ENCODE measurements around the gene ZNF200. TPM values are rescaled to one million over a fixed set of nuclear protein-coding genes. Genes with fewer than 3 reads are reported as not detected.
"Not testable (repeated sequence)": the region's sequence is repeated elsewhere in the genome, so short reads cannot be mapped to it uniquely, and the experiment has no call there.

ZNF200 gene
- total RNA-seq, 2 experiments from 2014 or later = 13.7 to 18.4 TPM

DNA sequence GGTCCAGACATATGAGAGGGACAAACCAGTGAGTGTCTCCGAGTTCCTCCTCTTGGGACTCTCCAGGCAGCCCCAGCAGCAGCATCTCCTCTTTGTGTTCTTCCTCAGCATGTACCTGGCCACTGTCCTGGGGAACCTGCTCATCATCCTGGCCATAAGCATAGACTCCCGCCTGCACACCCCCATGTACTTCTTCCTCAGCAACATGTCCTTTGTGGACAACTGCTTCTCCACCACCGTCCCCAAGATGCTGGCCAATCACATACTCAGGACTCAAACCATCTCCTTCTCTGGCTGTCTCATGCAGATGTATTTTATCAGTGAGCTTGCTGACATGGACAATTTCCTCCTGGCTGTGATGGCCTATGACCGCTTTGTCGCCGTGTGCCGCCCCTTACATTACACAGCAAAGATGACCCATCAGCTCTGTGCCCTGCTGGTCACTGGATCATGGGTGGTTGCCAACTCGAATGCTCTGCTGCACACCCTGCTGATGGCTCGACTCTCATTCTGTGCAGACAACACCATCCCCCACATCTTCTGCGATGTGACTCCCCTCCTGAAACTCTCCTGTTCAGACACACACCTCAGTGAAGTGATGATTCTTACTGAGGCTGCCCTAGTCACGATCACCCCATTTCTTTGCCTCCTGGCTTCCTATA is 19.2 kb downstream of the ZNF200 start:
- Mint-ChIP-seq H3K4me1 (ENCODE audit: low read depth) (peaks cover 39% of the 10 kb centered on the region), H3K27me3 (ENCODE audit: low read depth) (no peaks in the 10 kb centered on the region), H3K9me3 (ENCODE audit: insufficient read depth) (peaks cover 23% of the 10 kb centered on the region), H3K27ac (peak overlapping the region; percentile 97), H3K36me3 (ENCODE audit: low read depth) (peaks cover 41% of the 10 kb centered on the region), H3K4me3 (peak overlapping the region; percentile 24)
- POLR2A ChIA-PET = interaction anchor here (0.6 to 2.7 kb wide), 9 partner anchors 19 to 294 kb away, joined by 3 to 16 read pairs (median 3); partner anchors contain the start of genes ZNF174, ZNF200, ZSCAN10 and ZSCAN32
- DNase-seq = no peak
- CTCF ChIA-PET = interaction anchor here (0.9 kb wide), 2 partner anchors 19 to 42 kb away, joined by 3 read pairs; partner anchors contain the start of gene ZNF200
- ATAC-seq = peak; percentile 32

DNA sequence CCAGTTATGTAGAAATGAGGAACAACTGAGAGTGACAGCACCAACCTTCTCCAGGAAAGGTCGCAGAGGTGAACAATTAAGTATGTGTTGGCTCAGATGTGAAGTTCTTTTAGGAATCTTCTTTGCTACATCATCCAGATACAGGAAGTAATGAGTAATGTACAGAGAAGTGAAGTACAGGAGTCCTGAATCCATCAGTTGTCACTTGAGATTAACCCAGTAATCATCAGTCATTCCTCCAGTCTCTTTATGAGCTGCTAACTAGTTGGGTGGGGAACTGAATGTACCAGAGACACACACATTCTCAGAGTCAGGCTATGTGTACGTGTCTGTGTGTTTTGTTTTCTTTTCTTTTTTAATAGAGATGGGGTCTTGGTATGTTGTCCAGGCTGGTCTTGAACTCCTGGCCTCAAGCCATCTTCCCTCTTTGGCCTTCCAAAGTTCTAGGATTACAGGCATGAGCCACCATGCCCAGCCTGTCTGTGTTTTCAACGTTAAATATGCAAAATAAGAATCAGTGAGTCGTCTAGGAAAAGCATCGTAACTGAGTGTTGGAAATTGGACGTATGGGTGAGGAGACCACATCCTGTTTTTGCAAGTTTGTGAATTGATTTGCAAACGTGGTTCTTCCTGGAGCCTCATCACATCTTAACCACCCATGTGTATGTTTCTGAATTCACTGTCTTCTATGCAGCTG is 19.9 kb downstream of the ZNF200 start:
- ChIA-PET CTCF (interaction anchor here (0.9 kb wide), 2 partner anchors 20 to 41 kb away, joined by 3 read pairs; partner anchors contain the start of gene ZNF200), POLR2A (interaction anchor here (0.6 to 2.7 kb wide), 8 partner anchors 19 to 294 kb away, joined by 3 to 16 read pairs (median 4); partner anchors contain the start of genes ZNF174, ZNF200, ZSCAN10 and ZSCAN32)
- Mint-ChIP-seq H3K9me3 (ENCODE audit: insufficient read depth) (peaks cover 27% of the 10 kb centered on the region), H3K27me3 (ENCODE audit: low read depth) (no peaks in the 10 kb centered on the region), H3K36me3 (ENCODE audit: low read depth) (peaks cover 41% of the 10 kb centered on the region), H3K27ac (peak overlapping the region; percentile 97), H3K4me3 (peak overlapping the region; percentile 24), H3K4me1 (ENCODE audit: low read depth) (peaks cover 39% of the 10 kb centered on the region)
- DNase-seq (peak; percentile 69), ATAC-seq (peak; percentile 84)

- ChIA-PET CTCF (interaction anchor here (0.7 kb wide), 1 partner anchor 81 kb away, joined by 3 read pairs; no protein-coding TSS in a partner anchor), POLR2A (no interaction called here)
- H3K36me3 Mint-ChIP-seq (ENCODE audit: low read depth) = peaks cover 34% of the 10 kb centered on the region
- H3K4me1 Mint-ChIP-seq (ENCODE audit: low read depth) = peaks cover 33% of the 10 kb centered on the region
- H3K4me3 Mint-ChIP-seq = no peak overlapping the region
- DNase-seq (no peak), ATAC-seq (no peak)
- H3K27ac Mint-ChIP-seq = no peak overlapping the region
- H3K27me3 Mint-ChIP-seq (ENCODE audit: low read depth) = no peaks in the 10 kb centered on the region
- H3K9me3 Mint-ChIP-seq (ENCODE audit: insufficient read depth) = peaks cover 23% of the 10 kb centered on the region
Observed at GRCh38 chr16:3212567-3212966, 22.4 kb downstream of the ZNF200 start.

- H3K27me3 Mint-ChIP-seq (ENCODE audit: low read depth) = no peaks in the 10 kb centered on the region
- ATAC-seq (no peak), DNase-seq (no peak)
- ChIA-PET POLR2A (no interaction called here), CTCF (interaction anchor here (0.7 kb wide), 1 partner anchor 80 kb away, joined by 3 read pairs; no protein-coding TSS in a partner anchor)
- peaks cover 32% of the 10 kb centered on the region for H3K36me3 Mint-ChIP-seq (ENCODE audit: low read depth)
- peaks cover 20% of the 10 kb centered on the region for H3K9me3 Mint-ChIP-seq (ENCODE audit: insufficient read depth)
- H3K4me1 Mint-ChIP-seq (ENCODE audit: low read depth) = peaks cover 30% of the 10 kb centered on the region
- no peak overlapping the region for H3K4me3 Mint-ChIP-seq
- H3K27ac Mint-ChIP-seq = peak overlapping the region; percentile 52
Observed at GRCh38 chr16:3212006-3212405, 23.0 kb downstream of the ZNF200 start.

GRCh38 chr16:3207086-3207953 is 27.6 kb downstream of the ZNF200 start:
- ChIA-PET CTCF (no interaction called here), POLR2A (interaction anchor here (0.7 kb wide), 1 partner anchor 34 kb away, joined by 4 read pairs; no protein-coding TSS in a partner anchor)
- DNase-seq (no peak), ATAC-seq (no peak)
- peaks cover 9% of the 10 kb centered on the region for H3K27me3 Mint-ChIP-seq (ENCODE audit: low read depth)
- H3K27ac Mint-ChIP-seq = no peak overlapping the region
- peaks cover 14% of the 10 kb centered on the region for H3K9me3 Mint-ChIP-seq (ENCODE audit: insufficient read depth)
- H3K4me1 Mint-ChIP-seq (ENCODE audit: low read depth) = peaks cover 1% of the 10 kb centered on the region
- peaks cover 10% of the 10 kb centered on the region for H3K36me3 Mint-ChIP-seq (ENCODE audit: low read depth)
- no peak overlapping the region for H3K4me3 Mint-ChIP-seq

GRCh38 chr16:3205939-3206338 is 29.0 kb downstream of the ZNF200 start:
- H3K27me3 Mint-ChIP-seq (ENCODE audit: low read depth); H3K36me3 Mint-ChIP-seq (ENCODE audit: low read depth); H3K4me1 Mint-ChIP-seq (ENCODE audit: low read depth); POLR2A ChIA-PET; CTCF ChIA-PET; H3K4me3 Mint-ChIP-seq; ATAC-seq; DNase-seq; H3K27ac Mint-ChIP-seq: not testable (repeated sequence)
- H3K9me3 Mint-ChIP-seq (ENCODE audit: insufficient read depth) = peaks cover 14% of the 10 kb centered on the region

GRCh38 chr16:3202903-3203539 is 31.9 kb downstream of the ZNF200 start:
- no peak overlapping the region for H3K27ac Mint-ChIP-seq
- peaks cover 21% of the 10 kb centered on the region for H3K27me3 Mint-ChIP-seq (ENCODE audit: low read depth)
- DNase-seq (no peak), ATAC-seq (no peak)
- no peaks in the 10 kb centered on the region for H3K4me1 Mint-ChIP-seq (ENCODE audit: low read depth)
- H3K36me3 Mint-ChIP-seq (ENCODE audit: low read depth) = peaks cover 7% of the 10 kb centered on the region
- CTCF ChIA-PET = no interaction called here
- POLR2A ChIA-PET = interaction anchor here (0.6 to 2.3 kb wide), 2 partner anchors 32 to 85 kb away, joined by 3 to 6 read pairs; partner anchors contain the start of gene ZNF200
- H3K4me3 Mint-ChIP-seq = no peak overlapping the region
- H3K9me3 Mint-ChIP-seq (ENCODE audit: insufficient read depth) = peaks cover 4% of the 10 kb centered on the region

- Mint-ChIP-seq H3K9me3 (ENCODE audit: insufficient read depth) (no peaks in the 10 kb centered on the region), H3K27me3 (ENCODE audit: low read depth) (peaks cover 24% of the 10 kb centered on the region), H3K27ac (no peak overlapping the region), H3K4me3 (no peak overlapping the region), H3K4me1 (ENCODE audit: low read depth) (no peaks in the 10 kb centered on the region), H3K36me3 (ENCODE audit: low read depth) (no peaks in the 10 kb centered on the region)
- POLR2A ChIA-PET = no interaction called here
- ATAC-seq (no peak), DNase-seq (no peak)
- CTCF ChIA-PET = no interaction called here
Observed at GRCh38 chr16:3198334-3199072, 36.5 kb downstream of the ZNF200 start.

- CTCF ChIA-PET; ATAC-seq; H3K4me3 Mint-ChIP-seq; H3K27ac Mint-ChIP-seq; DNase-seq; H3K9me3 Mint-ChIP-seq (ENCODE audit: insufficient read depth); H3K36me3 Mint-ChIP-seq (ENCODE audit: low read depth); POLR2A ChIA-PET; H3K4me1 Mint-ChIP-seq (ENCODE audit: low read depth): not testable (repeated sequence)
- peaks cover 27% of the 10 kb centered on the region for H3K27me3 Mint-ChIP-seq (ENCODE audit: low read depth)
Observed at GRCh38 chr16:3197694-3198333, 37.1 kb downstream of the ZNF200 start.

GRCh38 chr16:3195975-3196374 is 39.0 kb downstream of the ZNF200 start:
- DNase-seq (no peak), ATAC-seq (no peak)
- Mint-ChIP-seq H3K4me1 (ENCODE audit: low read depth) (peaks cover 9% of the 10 kb centered on the region), H3K27ac (no peak overlapping the region), H3K36me3 (ENCODE audit: low read depth) (peaks cover under 1% of the 10 kb centered on the region), H3K4me3 (no peak overlapping the region), H3K9me3 (ENCODE audit: insufficient read depth) (peaks cover 6% of the 10 kb centered on the region), H3K27me3 (ENCODE audit: low read depth) (peaks cover 32% of the 10 kb centered on the region)
- ChIA-PET POLR2A (no interaction called here), CTCF (no interaction called here)
